NCI-H128 (cell line): Measurements from ENCODE around the gene KAZN.

Source experiments
- DNase-seq: peaks from one replicate; lab custom pipeline; 2025; ENCODE audit not compliant: unreplicated experiment; lab: John Stamatoyannopoulos, UW

Gene KAZN

DNA sequence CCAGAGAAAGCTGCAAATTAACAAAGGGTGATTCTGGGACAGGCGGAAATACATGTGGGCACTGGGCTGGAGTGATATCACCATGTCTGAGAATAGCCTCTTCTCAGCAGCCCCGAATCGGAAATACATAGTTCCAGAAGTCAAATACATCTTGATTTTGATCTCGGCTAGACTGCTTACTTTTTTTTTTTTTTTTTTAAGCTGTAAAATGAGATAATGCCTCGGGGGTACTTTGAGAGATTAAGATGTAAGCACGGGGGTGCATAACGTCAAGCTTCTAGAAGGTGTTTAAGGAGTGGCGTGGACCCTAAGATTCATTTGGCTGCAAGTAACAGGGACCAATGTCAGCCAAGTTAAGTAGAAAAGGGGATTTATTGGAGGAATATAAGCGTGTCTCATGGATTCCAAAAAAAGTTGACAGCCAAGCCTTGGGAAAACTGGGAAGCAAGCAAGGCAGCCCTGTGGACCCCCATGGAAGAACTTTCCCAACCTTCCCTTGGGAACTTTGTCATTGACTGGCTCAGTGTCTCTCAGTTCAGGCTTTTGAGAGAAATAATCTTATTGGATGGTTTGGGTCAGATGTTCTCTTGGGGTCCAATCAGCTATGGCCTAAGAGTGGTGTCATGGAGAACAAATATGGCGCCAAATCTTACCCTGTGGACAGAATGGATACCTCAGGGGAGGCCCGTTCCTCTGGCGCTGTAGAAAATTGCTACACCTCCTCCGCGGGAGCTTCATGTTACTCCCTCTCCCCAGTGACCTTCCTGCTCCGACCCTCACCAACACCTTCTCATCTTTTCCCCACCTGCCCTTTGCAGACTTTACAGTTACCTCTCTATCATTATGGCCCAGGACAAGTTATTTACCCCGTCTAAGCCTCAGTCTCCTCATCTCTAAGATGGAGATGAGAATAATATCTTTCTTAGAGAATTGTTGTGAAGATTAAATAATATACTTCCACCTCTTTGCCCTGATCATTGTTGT lies 186.6 kb downstream of the KAZN start:
- DNase-seq, result no peak

DNA sequence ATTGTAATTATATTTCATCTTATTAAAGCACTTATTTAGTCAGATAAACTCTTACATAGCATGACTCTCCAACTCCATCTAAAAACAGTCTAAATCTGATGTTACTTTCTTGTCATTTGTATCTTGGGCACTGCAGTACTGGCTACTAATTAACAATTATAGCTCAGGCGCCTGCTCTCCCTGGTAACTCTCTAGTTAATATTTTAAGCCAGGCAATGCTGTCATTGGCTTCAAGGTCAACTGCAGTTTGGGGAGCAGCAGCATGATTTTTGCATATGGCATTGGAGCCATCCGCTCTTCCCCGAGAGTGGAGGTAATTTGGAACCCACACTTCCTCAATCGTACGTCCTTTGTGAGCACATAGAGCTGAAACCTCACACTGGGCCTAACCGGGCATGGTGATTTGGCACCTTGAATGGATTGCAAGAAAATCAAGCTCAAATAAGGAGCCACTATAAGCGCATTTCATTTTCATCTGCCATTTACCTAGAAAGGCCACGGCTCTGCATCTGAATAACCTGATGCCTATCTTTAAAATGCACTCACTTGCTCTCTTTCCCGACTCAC lies 187.7 kb downstream of the KAZN start:
- DNase-seq, result no peak

DNA sequence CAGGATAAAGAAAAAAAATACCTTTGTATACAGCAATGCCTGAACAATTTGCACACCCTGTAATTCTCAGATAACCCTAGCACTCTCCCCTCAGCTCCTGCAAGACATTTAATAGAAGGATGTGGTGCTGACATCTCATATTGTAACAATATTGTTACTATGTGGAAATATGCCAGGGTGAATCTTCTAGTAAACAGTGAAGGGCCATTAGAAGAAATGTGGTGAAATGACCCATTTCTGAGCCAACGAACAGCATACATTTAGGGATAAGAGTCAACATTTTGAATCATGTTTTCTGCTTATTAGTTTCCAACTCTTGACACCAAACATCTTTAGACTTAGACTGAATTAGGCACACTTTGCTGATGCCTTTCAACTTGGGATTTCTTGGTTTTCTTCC lies 188.2 kb downstream of the KAZN start:
- no peak for DNase-seq

DNA sequence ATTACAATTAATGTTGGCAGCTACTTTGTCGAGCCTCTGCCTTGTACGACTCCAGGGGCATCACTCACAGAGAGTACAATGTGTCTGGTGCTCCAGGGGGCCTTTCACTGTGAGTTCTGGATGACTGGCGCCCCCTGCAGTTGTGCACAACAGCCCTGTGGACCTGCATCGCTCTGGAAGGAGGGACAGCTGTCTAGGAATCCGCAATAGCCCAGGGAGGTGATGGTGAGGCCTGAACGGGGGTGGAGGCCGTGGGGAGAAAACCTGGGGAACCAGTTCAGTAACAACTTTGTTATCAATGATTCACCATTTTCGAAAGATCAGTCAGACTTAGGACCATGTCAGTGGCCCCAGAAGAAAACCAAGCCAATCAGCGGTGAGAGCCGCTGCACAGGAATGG lies 189.1 kb downstream of the KAZN start:
- no peak for DNase-seq

DNA sequence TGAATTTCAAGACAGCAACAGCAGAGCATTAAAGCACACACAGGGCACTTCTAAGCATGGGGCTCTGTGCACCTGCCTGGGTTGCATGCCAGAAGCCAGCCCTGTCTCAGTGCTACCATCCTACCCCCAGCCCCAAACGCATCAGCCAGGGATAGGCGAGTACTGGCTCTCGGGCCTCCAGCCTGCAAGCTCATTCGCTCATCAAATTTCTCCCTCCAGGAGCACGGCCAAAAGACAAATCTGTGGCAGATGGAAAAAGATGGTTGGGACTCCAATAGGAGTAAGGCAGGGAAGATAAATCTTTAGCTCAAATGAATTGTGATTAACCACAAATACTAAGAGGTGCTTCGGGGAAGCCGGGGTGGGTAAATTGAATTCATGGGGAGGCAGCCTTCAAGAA lies 189.6 kb downstream of the KAZN start:
- DNase-seq, result no peak

DNA sequence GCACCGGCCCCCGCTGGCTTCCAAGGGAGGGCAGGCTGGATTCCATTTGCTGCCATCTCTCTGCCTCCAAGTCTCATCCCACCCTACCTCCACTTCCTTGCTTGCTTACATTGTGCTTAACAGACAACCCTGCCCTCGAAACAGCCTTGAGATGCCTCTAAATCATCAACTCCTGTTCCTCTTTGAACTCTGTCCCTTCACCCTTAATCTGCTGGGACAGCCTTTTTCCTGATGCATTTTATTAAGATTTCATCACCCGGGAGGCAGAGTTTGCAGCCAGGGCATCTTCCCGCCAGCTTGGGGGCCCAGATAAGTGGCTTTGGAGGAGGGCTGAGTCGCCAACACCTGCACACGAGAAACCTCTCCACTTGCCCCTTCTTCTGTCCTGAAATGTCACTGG lies 192.5 kb downstream of the KAZN start:
- no peak for DNase-seq

DNA sequence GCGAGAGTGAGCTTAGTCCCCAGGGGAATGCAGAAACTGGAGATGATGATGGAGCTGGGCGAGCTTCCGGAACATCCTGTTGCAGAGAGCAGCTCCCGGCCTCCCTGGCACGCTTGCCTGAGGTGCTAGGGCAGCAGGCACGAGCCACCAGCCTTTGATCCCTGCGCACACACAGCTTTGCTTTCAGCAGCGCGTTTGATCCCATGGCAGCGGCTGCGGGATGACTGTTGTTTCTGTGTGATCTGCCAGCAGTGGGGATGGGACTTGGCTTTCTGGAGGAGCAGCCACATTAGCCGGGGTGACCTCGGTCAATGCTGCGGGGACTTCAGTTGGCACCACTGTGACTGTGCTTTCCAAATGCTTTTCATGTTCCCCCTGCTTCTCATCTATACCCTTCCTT lies 193.2 kb downstream of the KAZN start:
- no peak for DNase-seq

DNA sequence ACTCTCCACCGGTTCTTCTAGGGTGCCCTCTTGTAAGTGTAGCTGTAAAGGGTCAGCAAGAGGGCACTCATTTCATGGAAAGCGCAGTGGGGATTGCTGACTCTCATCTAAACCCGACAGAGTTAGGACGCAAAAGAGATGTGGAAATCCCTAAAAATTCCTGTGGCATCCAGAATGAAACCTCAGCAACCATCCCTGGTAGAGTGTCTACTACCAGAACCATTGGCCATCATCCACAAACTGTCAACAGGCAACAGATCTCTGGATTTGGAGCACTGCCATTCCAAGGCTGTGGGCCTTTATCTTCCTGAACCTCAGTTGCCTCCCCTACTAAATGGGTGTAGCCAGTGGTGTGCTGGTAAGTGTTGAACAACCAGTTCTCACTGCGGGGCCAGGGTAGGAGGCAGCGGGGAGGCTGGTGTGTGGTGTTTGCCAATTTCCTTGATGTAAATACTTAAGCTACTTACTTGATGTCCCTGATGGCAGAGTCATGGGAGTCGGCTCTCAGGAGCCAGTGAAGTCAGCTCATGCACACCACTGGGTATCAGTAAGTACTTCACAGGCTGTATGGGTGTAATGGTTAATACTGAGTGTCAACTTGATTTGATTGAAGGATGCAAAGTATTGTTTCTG lies 195.8 kb downstream of the KAZN start:
- DNase-seq, result no peak

DNA sequence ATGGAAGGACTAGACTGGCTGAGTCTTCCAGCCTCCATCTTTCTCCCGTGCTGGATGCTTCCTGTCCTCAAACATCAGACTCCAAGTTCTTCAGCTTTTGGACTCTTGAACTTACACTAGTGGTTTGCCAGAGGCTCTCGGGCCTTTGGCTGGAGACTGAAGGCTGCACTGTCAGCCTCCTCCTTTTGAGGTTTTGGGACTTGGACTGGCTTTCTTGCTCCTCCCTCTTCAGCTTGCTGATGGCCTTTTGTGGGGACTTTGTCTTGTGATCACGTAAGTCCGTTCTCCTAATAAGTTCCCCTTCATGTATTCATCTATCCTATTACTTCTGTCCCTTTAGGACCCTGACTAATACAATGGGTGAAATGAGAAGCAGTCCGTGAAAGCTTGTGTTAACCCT lies 196.4 kb downstream of the KAZN start:
- DNase-seq, result no peak

DNA sequence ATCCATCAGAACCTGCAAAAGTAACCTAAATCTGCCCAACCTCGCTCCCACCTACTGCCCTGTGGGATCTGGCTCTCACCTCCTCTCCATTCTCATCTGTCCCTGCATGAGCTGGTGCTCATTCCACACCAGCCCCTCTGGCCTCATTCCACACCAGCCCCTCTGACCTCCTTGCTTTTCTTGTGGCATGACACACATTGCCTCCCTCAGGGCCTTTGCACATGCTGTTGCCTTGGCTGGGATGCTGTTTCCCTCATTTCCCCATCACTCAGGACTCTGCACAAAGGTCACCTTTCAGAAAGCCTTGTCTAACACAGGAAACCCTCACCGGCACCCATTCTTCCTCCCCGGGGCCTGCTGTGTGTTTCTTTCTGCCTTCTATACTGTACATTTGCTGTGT lies 197.1 kb downstream of the KAZN start:
- DNase-seq, result no peak

DNA sequence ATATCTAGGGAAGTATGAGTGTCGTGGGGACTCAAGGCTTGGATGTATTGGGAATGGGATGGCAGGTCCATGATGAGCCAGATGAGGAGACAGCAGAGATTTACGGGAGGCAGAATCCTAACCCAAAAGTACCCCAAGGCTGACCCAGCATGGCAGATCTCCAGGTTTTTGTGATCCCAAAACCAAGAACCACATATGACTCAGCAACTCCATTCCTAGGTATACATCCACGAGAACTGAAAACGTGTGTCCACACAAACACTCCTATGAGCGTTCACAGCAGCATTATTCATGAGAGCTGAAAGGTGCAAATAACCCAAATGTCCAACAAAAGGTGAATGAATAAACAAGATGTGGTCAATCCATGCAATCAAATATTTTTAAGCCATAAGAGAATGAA lies 201.5 kb downstream of the KAZN start:
- no peak for DNase-seq

DNA sequence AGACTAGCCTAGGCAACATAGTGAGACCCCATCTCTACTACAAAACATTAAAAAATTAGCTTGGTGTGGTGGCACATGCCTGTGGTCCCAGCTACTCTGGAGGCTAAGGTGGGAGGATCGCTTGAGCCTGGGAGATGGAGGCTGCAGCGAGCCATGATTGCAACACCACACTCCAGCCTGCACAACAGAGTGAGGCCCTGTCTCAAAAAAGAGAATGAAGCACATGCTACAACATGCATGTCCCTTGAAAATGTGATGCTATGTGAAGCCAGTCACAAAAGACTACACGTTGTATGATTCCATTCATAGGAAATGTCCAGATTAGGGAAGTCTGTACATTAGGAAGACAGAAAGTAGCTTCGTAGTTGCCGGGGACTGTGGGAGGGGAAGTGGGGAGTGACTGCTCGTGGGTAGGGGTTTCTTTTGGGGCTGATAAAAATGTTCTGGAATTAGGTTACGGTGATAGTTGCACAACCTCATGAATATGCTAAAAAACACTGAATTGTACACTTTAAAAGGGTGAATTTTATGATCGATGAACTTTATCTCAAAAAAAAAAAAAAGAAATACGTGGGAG lies 202.1 kb downstream of the KAZN start:
- no peak for DNase-seq

DNA sequence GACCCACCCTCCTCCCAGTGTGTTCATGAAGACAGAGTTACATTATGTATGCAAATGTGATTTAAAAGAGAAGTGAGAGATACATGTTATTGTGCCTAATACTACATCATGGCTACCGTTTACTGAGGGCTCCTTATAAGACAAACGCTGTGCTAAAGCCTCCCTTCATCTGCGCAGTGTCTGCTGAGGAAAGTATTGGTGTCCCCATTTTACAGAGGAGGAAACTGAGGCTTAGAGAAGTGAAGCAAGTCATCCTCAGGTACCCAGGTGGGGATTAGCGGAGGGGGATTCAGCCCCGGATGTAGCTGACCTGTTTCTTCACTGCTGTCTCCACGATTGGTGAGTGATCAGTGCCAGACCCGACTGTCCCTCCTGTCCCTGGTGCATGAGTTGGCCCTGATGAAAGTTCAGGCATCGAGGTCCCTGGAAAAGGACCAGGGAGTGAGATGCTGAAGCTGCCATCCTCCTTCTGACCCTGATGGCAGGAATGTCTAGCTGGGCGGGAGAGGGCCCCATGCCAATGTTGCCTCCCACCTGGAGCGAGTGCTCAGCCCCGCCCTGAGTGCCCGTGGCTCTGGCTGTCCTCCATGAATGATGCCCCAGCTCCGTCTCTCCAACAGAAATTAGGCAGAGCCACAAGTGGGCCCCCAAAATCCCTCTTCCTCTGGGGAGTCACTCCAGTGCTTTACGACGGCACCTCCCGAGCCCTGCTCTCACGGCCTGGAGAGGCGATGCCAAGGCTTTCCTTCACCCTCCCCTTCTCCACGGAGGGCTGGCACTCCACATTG lies 204.7 kb downstream of the KAZN start:
- no peak for DNase-seq

DNA sequence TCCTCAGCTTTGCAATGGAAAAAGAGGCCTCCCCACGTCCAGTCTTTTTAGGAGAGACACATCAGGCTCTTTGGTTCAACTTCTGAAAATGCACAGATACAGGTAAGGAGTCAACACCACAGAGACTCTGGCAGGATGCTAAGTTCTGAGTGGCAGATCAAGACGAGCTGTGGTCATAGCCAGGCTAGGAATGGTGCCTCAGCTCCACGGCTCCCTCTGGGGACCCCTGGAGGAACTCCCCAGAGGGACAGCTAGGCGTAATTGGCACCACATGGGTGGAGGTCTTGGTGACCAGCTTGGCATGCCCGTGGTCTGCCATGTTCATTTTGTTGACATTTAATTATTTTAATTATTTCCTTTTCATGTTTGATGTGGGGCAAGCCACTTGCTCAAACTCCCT lies 206.1 kb downstream of the KAZN start:
- no peak for DNase-seq

DNA sequence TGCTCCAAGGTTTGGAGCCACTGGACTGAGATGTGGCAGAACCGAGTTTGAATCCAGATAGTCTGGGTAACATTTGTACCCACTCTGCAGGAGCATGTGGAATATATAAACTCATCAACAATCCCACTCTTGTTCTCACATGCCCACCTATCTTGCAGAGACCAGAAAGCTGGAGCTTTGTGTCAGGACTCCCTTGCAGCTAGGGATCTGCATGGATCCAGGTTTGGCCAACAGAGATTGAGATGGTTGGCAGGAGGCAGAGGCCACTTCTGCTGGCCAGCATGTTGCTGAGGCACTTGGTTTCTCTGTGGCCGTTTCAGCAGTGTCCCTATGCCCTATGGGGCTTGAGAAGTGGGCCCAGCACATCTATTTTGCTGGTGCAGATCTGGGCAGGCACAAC lies 208.3 kb downstream of the KAZN start:
- no peak for DNase-seq

DNA sequence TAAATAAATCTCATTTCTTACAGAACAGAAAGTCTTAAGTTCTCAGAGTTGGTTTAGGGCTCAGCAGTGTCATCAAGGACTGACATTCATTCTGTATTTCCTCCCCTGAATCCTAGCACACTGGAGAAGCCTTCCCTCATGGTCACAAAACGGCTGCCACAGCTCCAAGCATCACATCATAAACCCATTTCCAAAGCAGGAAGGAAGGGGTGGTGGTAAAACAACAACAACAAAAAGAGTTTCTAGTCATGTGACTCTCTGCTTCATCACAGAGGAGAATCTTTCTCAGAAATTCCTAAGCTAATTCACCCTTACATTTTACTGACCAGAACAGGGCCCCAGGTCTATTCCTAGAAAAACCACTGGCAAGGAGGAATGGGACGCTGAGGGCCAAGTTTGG lies 210.3 kb downstream of the KAZN start:
- DNase-seq, result no peak

DNA sequence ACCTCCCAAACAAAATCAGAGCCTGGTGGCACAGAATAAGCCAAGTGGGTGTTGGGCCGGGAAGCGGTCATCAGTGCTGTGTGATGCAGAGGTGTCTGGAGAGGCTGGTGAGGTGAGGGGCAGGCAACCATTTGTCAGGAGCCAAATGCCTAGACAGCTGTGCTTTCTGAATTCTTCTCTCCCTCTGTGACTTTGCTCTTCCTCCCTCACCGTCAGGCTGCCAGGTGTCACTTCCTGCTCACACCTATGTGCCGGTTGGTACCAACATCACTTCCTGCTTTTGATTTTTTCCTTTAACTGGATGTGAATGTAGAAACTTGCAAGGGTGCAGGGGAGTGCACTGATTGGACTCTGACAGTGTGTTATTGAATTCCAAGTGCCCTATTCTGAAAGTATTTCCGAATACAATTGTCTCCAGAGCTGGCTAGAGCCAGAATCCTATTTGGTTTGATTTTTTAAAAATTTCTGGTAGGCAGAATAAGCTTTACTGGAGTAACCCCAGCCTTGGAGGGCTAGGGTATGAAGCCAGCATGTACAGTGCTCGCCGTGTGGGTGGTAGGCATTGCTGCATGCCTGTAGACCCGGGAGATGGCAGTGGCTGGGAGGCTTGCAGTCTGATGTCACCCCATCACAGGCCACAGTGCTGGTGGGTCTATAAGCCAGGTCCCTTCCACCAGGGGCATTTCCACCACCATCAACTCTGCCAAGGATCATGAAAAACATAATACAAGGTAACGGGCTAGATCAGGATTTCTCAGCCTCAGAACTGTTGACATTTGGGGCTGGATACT lies 210.9 kb downstream of the KAZN start:
- no peak for DNase-seq

DNA sequence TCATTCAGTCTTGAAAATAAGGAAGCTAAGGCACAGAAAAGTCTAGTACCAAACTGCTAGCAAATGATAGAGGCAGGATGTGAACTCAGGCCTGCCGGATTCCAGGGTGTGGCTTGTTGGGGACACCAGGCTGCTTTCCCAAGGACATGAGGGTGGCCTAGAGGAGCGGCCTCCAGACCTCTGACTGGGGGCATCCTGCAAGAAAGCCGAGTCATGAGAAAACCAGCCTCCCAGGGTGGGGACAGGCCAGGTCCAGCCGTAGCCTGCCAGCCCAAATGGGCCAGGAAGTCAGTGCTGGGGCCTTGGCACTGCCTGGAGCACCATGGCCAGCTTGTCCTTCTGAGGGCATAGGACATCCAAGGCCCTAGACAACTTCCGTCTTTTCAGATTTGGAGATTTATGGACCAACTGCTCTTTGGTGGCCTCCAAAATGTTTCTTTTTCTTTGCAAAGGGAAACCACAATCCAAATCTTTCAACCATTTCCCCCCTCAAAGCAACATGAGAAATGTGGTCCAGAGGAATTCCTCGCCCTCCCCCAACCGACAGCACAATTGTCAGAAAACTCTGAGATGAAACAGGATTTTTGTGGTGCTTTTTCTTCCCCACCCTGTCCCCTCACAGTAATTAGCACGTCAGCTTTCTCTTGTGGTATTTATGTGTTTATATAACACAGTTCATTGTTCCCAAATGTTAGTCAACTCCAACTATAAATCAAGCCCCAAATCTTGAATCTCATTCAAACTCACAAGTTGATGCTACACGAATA lies 212.3 kb downstream of the KAZN start:
- no peak for DNase-seq

DNA sequence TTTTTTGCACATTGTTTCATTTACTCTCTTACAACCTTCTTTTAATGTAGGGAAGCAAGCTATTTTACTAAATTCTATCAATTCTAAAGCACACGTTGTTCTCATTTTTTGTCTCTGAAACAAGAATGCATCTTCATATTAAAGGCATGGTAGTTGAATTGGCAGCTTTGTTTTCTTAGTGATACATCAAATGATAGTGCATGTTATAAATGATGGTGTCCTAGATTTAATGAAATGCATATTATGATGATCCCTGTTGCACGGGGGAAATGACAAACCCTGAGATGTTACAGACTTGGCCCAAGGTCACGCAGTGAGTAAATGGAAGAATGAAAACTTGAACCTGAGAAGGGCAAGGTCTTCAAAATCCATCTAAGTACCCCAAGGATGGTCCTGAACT lies 213.1 kb downstream of the KAZN start:
- no peak for DNase-seq

DNA sequence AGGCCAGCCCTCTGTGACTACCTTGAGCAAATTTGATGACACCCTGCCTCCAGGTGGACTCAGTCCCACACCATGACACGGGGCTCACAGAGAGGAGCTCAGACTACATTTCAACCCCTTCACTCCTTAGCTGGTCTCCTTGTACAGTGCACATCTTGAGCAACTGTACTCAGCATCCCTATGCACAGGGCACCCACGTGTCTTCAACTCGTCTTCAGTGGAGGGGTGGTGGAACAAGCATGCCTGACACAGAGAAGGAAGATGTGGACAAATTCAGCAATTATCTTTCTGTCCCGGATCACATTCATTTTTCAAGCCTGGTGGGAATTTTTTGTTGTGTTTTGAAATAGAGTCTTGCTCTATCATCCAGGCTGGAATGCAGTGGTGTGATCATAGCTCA lies 213.7 kb downstream of the KAZN start:
- no peak for DNase-seq
